DMS53 treated with DMSO at 0.1 percent for 48 hours (cell line): Measurements from ENCODE around the gene TRPC6.
"Not testable (repeated sequence)": the region's sequence is repeated elsewhere in the genome, so short reads cannot be mapped to it uniquely, and the experiment has no call there.

ENCODE experiments used
- DNase-seq: peaks from one replicate; lab custom pipeline; 2025; ENCODE audit not compliant: unreplicated experiment; lab: John Stamatoyannopoulos, UW

Gene TRPC6

DNA sequence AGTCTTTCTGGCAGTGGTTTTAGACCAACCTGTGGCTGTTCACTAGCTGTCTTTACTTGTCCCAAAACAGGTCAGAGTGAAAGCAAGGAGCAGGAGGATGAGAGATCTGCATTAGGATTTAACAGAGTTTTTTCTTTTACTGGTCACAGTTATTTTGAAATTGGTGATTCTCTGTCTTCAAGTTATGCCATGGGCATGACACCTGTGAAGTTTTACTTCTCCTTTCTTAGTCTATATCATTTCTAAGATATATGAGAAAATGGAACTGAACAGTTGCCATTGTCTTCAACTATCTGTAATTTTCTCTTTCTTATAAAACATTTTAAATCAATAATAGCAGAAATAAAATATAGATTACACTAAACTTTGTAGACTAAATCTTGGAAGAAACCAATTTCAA lies 60.6 kb downstream of the TRPC6 start:
- no peak for DNase-seq

DNA sequence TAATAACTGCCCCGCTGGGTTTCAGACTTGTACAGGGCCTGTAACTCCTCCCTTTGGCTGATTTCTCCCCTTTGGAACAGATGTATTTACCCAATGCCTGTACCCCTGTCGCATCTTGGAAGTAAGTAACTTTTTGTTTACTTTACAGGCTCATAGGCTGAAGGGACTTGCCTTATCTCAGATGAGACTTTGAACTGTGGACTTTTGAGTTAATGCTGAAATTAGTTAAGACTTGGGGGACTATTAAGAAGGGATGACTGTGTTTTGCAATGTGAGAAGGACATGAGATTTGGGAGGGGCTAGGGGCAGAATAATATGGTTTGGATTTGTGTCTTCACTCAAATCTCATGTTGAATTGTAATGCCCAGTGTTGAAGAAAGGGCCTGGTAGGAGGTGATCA lies 62.0 kb downstream of the TRPC6 start:
- DNase-seq, result no peak

GRCh38 chr11:101516546-101516945 lies 67.3 kb downstream of the TRPC6 start:
- no peak for DNase-seq

GRCh38 chr11:101511065-101511464 lies 72.7 kb downstream of the TRPC6 start:
- no peak for DNase-seq

GRCh38 chr11:101510591-101510990 lies 73.2 kb downstream of the TRPC6 start:
- no peak for DNase-seq

GRCh38 chr11:101509922-101510321 lies 73.9 kb downstream of the TRPC6 start:
- no peak for DNase-seq

GRCh38 chr11:101508370-101508769 lies 75.4 kb downstream of the TRPC6 start:
- no peak for DNase-seq

- no peak for DNase-seq
These were observed 84.9 kb downstream of the TRPC6 start for GRCh38 chr11:101498891-101499290.

GRCh38 chr11:101497291-101497690 lies 86.5 kb downstream of the TRPC6 start:
- DNase-seq, result no peak

GRCh38 chr11:101487775-101488174 lies 96.0 kb downstream of the TRPC6 start:
- no peak for DNase-seq

DNA sequence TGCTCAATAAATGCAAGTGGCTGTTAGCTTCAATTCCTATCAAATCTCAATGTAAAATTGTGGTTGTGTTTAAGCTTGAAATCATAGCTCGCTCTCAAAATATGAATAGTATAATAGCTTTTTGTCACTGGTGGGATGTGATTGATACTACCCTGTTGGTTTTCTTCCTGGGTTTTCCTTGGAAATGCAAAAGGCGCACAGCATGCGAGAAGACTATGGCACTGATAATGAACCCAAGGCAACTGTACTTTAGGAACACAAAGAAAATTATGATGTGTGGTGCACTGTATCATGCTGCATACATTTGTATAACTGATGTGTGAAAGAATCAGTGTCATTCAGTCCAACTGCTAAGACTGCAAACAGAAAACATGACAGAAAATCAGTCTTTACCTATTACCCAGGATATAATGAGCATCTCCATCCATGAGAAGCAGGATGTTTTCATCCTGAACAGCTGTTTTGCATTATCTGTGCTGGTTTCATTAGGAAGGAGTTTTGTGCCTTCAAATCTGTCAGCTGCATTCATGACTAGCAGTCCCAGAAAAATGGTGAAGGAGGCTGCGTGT lies 101.2 kb downstream of the TRPC6 start:
- DNase-seq, result no peak

DNA sequence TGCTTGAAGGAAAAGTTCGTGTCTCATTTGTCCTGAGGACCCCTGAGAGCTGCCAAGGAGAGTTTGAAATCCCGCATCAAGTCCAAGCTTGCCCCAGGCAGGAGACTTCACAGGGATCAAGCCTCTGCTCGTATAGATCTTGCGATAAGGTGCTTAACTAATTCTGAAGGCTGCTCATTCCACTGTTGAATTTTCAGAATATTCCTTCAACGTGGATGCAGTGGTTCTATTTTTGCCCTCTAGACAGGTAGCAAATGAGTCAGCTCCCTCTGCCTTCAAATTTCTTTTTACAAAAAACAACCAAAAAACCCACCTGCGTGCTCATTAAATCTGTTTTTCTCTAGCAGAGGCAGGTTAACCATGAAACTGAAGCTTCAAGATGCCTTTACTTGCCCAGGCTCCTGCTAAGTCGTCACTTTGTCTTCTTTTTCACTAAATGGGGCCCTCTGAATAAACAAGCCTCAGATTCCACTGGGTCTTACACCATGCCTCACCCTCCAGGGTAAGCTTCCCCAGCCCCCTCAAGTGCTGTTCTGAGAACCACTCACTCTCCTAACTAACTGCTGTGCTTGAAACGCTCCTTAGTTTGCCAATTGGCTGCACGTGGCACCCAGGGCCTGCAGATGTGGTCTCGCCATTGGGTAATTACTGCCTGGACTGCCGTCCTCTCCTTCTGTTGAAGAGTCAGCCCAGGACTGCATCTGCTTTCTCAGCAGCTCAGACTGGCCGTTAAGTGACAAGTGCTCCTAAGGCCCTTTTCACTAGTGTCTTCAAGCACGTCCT lies 105.0 kb downstream of the TRPC6 start:
- no peak for DNase-seq

- no peak for DNase-seq
These were observed 105.9 kb downstream of the TRPC6 start for GRCh38 chr11:101477926-101478325.

DNA sequence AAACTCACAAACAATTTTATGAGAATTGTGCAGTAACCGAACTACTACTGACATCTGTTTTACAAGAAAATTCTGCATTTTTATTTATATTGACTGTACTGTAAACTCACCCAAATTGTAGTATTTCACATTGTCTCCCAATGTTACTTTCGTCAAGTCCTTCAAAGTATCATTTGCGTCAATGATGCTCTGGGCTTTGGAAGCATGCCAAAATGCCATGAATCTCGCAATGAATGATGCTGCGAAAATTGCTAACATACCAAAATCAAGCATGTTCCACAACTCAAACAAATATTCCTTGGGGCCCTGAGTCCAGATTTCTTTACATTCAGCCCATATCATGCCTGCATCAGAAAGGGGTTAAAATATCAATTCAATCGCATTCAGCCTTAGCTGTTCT lies 107.6 kb downstream of the TRPC6 start:
- no peak for DNase-seq

- DNase-seq, result no peak
These were observed 108.1 kb downstream of the TRPC6 start for GRCh38 chr11:101475699-101476098.

GRCh38 chr11:101474666-101475065 lies 109.1 kb downstream of the TRPC6 start:
- DNase-seq, result no peak

DNA sequence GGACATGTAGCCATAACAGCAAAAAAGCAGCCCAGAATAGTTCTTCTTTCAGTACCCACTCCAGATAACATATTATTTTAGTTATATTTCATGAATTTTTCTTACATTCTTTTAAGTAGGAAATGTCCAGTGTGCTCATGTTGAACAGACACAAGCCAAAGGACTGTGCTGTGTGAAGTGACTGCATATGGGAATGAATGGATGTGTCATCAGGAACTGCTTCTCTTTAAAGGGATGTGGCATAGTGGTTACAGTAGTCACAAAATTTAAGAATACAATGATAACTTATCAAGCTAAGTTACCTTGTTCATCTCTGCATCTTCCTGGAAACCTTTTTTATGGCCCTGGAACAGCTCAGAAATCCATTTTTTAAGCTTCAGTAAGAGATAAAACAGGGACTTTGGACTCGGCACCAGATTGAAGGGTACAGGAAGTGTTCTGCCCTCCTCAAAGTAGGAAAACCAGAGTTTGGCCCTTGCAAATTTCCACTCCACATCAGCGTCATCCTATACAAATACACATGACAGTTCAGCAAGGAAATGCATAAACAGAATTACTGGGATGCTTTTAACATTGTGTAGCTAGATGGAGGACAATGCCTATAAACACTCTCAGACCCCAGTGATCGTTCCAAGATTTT lies 112.8 kb downstream of the TRPC6 start:
- DNase-seq, result no peak

GRCh38 chr11:101470419-101470818 lies 113.4 kb downstream of the TRPC6 start:
- no peak for DNase-seq

GRCh38 chr11:101466352-101466751 lies 117.5 kb downstream of the TRPC6 start:
- peak; percentile 48 for DNase-seq

DNA sequence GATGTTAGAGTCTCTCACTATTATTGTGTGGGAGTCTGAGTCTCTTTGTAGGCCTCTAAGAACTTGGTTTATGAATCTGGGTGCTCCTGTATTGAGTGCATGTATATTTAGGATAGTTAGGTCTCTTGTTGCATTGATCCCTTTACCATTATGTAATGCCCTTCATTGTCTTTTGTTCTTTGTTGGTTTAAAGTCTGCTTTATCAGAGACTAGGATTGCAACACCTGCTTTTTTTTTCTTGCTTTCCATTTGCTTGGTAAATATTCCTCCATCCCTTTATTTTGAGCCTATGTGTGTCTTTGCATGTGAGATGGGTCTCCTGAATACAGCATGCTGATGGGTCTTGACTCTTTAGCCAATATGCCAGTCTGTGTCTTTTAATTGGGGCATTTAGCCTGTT lies 119.4 kb downstream of the TRPC6 start:
- not testable (repeated sequence) for DNase-seq

GRCh38 chr11:101459020-101459419 lies 124.8 kb downstream of the TRPC6 start:
- peak; percentile 16 for DNase-seq

DNA sequence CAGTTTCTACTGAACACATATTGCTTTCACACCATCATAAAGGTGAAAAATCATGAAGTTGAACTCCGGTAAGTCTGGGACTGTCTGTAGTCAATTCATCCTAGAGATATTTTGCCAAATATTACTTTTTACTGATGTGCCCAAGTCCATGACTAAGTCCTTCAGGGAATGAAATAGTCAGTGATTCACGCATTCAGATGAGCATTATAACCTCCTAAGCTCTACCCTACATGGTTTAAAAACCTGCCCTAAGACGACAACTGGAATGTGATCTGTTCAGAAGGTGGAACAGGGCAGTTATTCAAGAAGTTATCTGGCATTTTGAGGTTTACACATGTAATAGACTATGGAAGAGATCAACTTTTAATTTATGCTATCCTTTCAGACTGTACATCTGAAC lies 125.6 kb downstream of the TRPC6 start:
- no peak for DNase-seq
